Adrenal gland (tissue), 12 donors: ENCODE measurements around the gene ZNF644. TPM values are rescaled to one million over a fixed set of nuclear protein-coding genes. Genes with fewer than 3 reads are reported as not detected.

Source experiments
- DNase-seq, 7 donors: peaks; one replicate each; pipeline ENCODE4 v3.0.0-alpha.2; 2019 to 2020
- H3K27ac ChIP-seq, 5 donors: fragments of 200-600 bp; sonication (generic) in 4 of 5; 1 replicate in 3 of 5; 2 replicates in 2 of 5; pipeline versions ENCODE4 v1.5.1 to v1.8.0; 2016 to 2020; ENCODE audit warnings: mild to moderate bottlenecking in 1 of 5
- H3K27me3 ChIP-seq: fragments of 200-600 bp; 2 replicates; pipeline ENCODE4 v1.8.0; 2021
- H3K36me3 ChIP-seq, 2 donors: fragments of 200-600 bp; replicated peaks in 1 of 2; 1 replicate in 1 of 2; 2 replicates in 1 of 2; pipeline versions ENCODE4 v1.5.1 to v1.8.0; 2018 to 2022
- H3K4me1 ChIP-seq, 2 donors: fragments of 200-600 bp; replicated peaks in 1 of 2; 1 replicate in 1 of 2; 2 replicates in 1 of 2; pipeline versions ENCODE4 v1.5.1 to v1.8.0; 2018 to 2021
- H3K4me3 ChIP-seq, 4 donors: fragments of 200-600 bp; sonication (generic) in 3 of 4; one replicate each; pipeline ENCODE4 v1.5.1; 2016 to 2018
- H3K9me3 ChIP-seq, 3 donors: fragments of 200-600 bp; sonication (generic) in 1 of 3; replicated peaks in 1 of 3; 1 replicate in 2 of 3; 2 replicates in 1 of 3; pipeline versions ENCODE4 v1.5.1 to v1.8.0; 2016 to 2021
- CTCF ChIP-seq, 6 experiments: fragments of 450-650 bp in 4 of 6; fragments of 200-600 bp in 2 of 6; sonication (generic) in 1 of 6; IDR thresholded peaks; 1 replicate in 5 of 6; 2 replicates in 1 of 6; pipeline versions ENCODE4 v1.5.1 to v1.8.0; 2016 to 2021; ENCODE audit warnings: antibody characterized with exemption in 6 of 6, mild to moderate bottlenecking in 2 of 6, moderate library complexity in 1 of 6
- POLR2A ChIP-seq, 2 donors: fragments of 450-650 bp; IDR thresholded peaks; one replicate each; pipeline ENCODE4 v1.6.1; 2017; ENCODE audit warnings: antibody characterized with exemption in 2 of 2, mild to moderate bottlenecking in 2 of 2, moderate library complexity in 1 of 2
- WGBS, 4 donors: extraction: QIAGEN DNeasy Blood & Tissue Kit in 2 of 4; methylation state at CpG; one replicate each; pipeline versions ENCODE4 v1.1.5 to v1.1.7; 2013 to 2017; 5-methylcytosine and 5-hydroxymethylcytosine counted together
- intact Hi-C, 2 donors: fragments of 100-400 bp; cut with DNase I; formaldehyde crosslinking; loops; one replicate each; pipeline versions ENCODE4 v1.14.1 to v1.15.0; 2022 to 2023
- polyA plus RNA-seq, 3 donors: library from polyadenylated mRNA; stranded (reverse); fragments of 200-250 nt in 2 of 3; fragments of 350-450 nt in 1 of 3; fragmentation: Illumina TruSeq in 1 of 3; extraction: RNeasy Lipid Tissue Mini Kit (QIAGEN cat#74804) in 1 of 3; gene quantifications; one replicate each; pipeline ENCODE4 v1.2.3, GENCODE V29; 2013 to 2014
- total RNA-seq, 9 donors: library from RNA; depleted of rRNA in 4 of 9; stranded (reverse); fragments of >200 nt in 4 of 9; fragments of 120-200 nt in 1 of 9; fragmentation: NEBNext Ultra II Directional in 1 of 9; extraction: Animal tissue kit (Norgen Biotek cat#: 25700) in 1 of 9; gene quantifications; one replicate each; pipeline versions ENCODE4 v1.1.0 to v1.2.4, GENCODE V29; 2013 to 2023
- donor health status: healthy with polysubstance abuse.
- donor health status: Bipolar disorder and iron deficiency.
- donor health status: DM: yes; HTN: yes; CAD: no.
- donor health status: DM: no; HTN: no; CAD: no.
- donor health status: DM: no; HTN: no; CAD: no.
- donor health status: DM: yes; HTN: yes; CAD: no.

Gene ZNF644
- total and polyA plus RNA-seq, 12 donors, result 15.7 to 60.2 (median 33.3) TPM

GRCh38 chr1:91005285-91005684 lies 16.6 kb downstream of the ZNF644 start:
- H3K4me3 ChIP-seq, result no peak overlapping the region
- peaks cover 0 to 7% (median 0%) of the 10 kb centered on the region in 3 donors for H3K9me3 ChIP-seq
- TF ChIP-seq POLR2A (IDR thresholded peaks at IDR 0.05) (no peak), CTCF (IDR thresholded peaks at IDR 0.05) (no peak)
- DNase-seq, result no peak
- no peaks in the 10 kb centered on the region for H3K27me3 ChIP-seq
- no peak overlapping the region for H3K27ac ChIP-seq
- intact Hi-C loops, result no loop called here
- H3K36me3 ChIP-seq, result no peaks in the 10 kb centered on the region
- peaks cover 0 to 11% of the 10 kb centered on the region in 2 donors for H3K4me1 ChIP-seq
- 79 to 92% (median 89%) methylated on average over 1 of the region's 1 CpG for WGBS, 4 donors

GRCh38 chr1:91004145-91004544 lies 17.7 kb downstream of the ZNF644 start:
- no peak for TF ChIP-seq CTCF (IDR thresholded peaks at IDR 0.05)
- no peak for TF ChIP-seq POLR2A (IDR thresholded peaks at IDR 0.05)
- H3K36me3 ChIP-seq, result no peaks in the 10 kb centered on the region
- peaks cover 0 to 4% of the 10 kb centered on the region in 2 donors for H3K4me1 ChIP-seq
- no peaks in the 10 kb centered on the region for H3K27me3 ChIP-seq
- H3K9me3 ChIP-seq, result peaks cover 0 to 7% (median 0%) of the 10 kb centered on the region in 3 donors
- DNase-seq, result no peak
- 91 to 93% (median 91%) methylated on average over 2 of the region's 2 CpGs for WGBS, 4 donors
- H3K4me3 ChIP-seq, result no peak overlapping the region
- intact Hi-C loops, result no loop called here
- no peak overlapping the region for H3K27ac ChIP-seq

GRCh38 chr1:90996742-90997413 lies 25.0 kb downstream of the ZNF644 start:
- no peak overlapping the region for H3K27ac ChIP-seq
- H3K4me3 ChIP-seq, result no peak overlapping the region
- DNase-seq, result no peak
- intact Hi-C loops, result no loop called here
- peaks cover 0 to 6% (median 0%) of the 10 kb centered on the region in 3 donors for H3K9me3 ChIP-seq
- H3K27me3 ChIP-seq, result no peaks in the 10 kb centered on the region
- TF ChIP-seq CTCF (IDR thresholded peaks at IDR 0.05) (no peak), POLR2A (IDR thresholded peaks at IDR 0.05) (no peak)
- no peaks in the 10 kb centered on the region for H3K36me3 ChIP-seq
- WGBS, 4 donors, result 91 to 100% (median 94%) methylated on average over 2 of the region's 2 CpGs
- H3K4me1 ChIP-seq, result no peaks in the 10 kb centered on the region

- no peaks in the 10 kb centered on the region for H3K4me1 ChIP-seq
- no peak for DNase-seq
Measured at GRCh38 chr1:90995311-90995894, 26.4 kb downstream of the ZNF644 start.

More at GRCh38 chr1:90995311-90995894, 26.4 kb downstream of the ZNF644 start:
- H3K27ac ChIP-seq, result no peak overlapping the region
- H3K4me3 ChIP-seq, result no peak overlapping the region
- no peaks in the 10 kb centered on the region for H3K27me3 ChIP-seq
- peaks cover 0 to 6% (median 0%) of the 10 kb centered on the region in 3 donors for H3K9me3 ChIP-seq
- no peaks in the 10 kb centered on the region for H3K36me3 ChIP-seq
- TF ChIP-seq CTCF (IDR thresholded peaks at IDR 0.05), result no peak
- no peak for TF ChIP-seq POLR2A (IDR thresholded peaks at IDR 0.05)
- intact Hi-C loops, result no loop called here
